Small intestine (tissue), 7 donors: Measurements from ENCODE around the gene MRPL48. TPM values are rescaled to one million over a fixed set of nuclear protein-coding genes. Genes with fewer than 3 reads are reported as not detected.

Experiments used
- DNase-seq, 2 donors: peaks; one replicate each; pipeline versions ENCODE4 v3.0.0 to v3.0.0-alpha.2; 2013
- FAIRE-seq: peaks from 2 replicates; lab custom pipeline; 2012; peaks lifted over from hg19 to GRCh38; lab: Jason Lieb, UNC
- H3K27ac ChIP-seq, 3 donors: one replicate each; pipeline ENCODE4 v1.5.1; 2013; ENCODE audit warnings: low read length in 2 of 3, mild to moderate bottlenecking in 2 of 3, control low read depth in 1 of 3, inconsistent platforms in 1 of 3, low read depth in 1 of 3, moderate library complexity in 1 of 3
- H3K27me3 ChIP-seq, 3 donors: one replicate each; pipeline ENCODE4 v1.6.1; 2013; ENCODE audit warnings: low read length in 3 of 3, inconsistent platforms in 1 of 3; ENCODE audit not compliant: control insufficient read depth in 3 of 3, insufficient read depth in 3 of 3
- H3K36me3 ChIP-seq, 3 donors: one replicate each; pipeline ENCODE4 v1.6.1; 2013; ENCODE audit warnings: low read length in 3 of 3, inconsistent platforms in 1 of 3, low read depth in 1 of 3, mild to moderate bottlenecking in 1 of 3, moderate library complexity in 1 of 3; ENCODE audit not compliant: control insufficient read depth in 3 of 3, insufficient read depth in 2 of 3
- H3K4me1 ChIP-seq, 3 donors: one replicate each; pipeline ENCODE4 v1.6.1; 2013; ENCODE audit warnings: low read length in 2 of 3, inconsistent platforms in 1 of 3, low read depth in 1 of 3, mild to moderate bottlenecking in 1 of 3, moderate library complexity in 1 of 3; ENCODE audit not compliant: control insufficient read depth in 3 of 3, insufficient read depth in 2 of 3
- H3K4me3 ChIP-seq, 3 donors: one replicate each; pipeline ENCODE4 v1.5.1; 2013; ENCODE audit warnings: low read length in 3 of 3, control low read depth in 1 of 3, inconsistent platforms in 1 of 3, low read depth in 1 of 3, mild to moderate bottlenecking in 1 of 3, moderate library complexity in 1 of 3
- H3K9me3 ChIP-seq, 2 donors: one replicate each; pipeline ENCODE4 v1.6.1; 2013; ENCODE audit warnings: low read depth in 1 of 2, low read length in 1 of 2; ENCODE audit not compliant: control insufficient read depth in 2 of 2, insufficient read depth in 1 of 2
- WGBS, 3 donors: extraction: QIAGEN DNeasy Blood & Tissue Kit; methylation state at CpG; one replicate each; pipeline ENCODE4 v1.1.7; 2013; 5-methylcytosine and 5-hydroxymethylcytosine counted together
- polyA plus RNA-seq, 4 donors: library from polyadenylated mRNA; stranded (reverse) in 3 of 4; unstranded in 1 of 4; fragments of 200-250 nt in 3 of 4; fragments of 120-200 nt in 1 of 4; gene quantifications; one replicate each; pipeline versions ENCODE4 v1.2.1 to v1.2.3, GENCODE V29; 2013
- donor health status: healthy with polysubstance abuse.
- donor health status: control.
- donor health status: control.
- donor health status: Bipolar disorder and iron deficiency.
- donor health status: healthy.

MRPL48 gene
- polyA plus RNA-seq, 4 donors: 38.9 to 74.3 (median 58.9) TPM

DNA sequence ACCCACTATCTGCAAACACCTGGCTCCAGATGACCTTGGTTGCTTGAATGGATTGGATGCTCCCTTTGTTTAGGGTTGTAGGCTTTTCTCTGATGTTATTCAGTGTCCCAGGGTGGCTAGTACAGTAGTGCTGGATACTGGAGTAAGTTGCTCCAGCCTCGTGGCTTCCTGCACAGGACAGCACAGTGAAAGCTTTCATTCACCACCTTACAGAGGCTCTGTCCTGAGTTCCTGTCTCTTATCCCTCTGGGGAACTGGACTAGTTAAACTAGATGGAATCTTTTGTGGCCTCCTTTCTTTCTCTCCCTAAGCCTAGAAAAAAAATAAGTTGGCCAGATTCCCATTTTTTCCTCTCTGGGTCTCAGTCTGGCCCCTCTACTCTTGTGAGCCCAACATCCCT lies 42.6 kb downstream of the MRPL48 start:
- FAIRE-seq (no peak), DNase-seq (no peak)
- 75 to 94% (median 83%) methylated on average over 1 of the region's 1 CpG for WGBS, 3 donors

DNA sequence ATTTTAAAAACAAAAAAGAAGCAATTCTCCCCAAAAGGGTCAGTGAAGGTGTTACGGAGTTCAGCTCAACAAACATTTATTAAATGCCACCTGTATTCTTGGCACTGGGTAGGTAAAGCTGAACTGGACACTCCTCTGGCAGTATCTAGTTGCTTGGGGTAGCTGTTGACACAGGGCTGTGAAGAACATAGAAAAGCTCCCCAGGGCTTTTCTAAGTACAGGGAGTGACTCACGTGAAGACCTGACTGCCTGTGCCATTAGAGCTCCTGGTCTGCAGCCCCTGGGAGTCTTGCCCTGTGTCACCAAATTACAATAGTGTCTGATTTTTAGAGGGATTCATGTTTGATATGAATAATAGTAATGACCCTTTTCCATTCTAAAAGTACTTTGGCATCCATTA lies 45.4 kb downstream of the MRPL48 start:
- Histone ChIP-seq H3K9me3 (no peaks in the 10 kb centered on the region), H3K36me3 (peaks cover 2 to 32% (median 2%) of the 10 kb centered on the region in 3 donors), H3K4me3 (no peak overlapping the region), H3K4me1 (no peaks in the 10 kb centered on the region), H3K27me3 (no peaks in the 10 kb centered on the region), H3K27ac (no peak overlapping the region)
- FAIRE-seq (no peak), DNase-seq (no peak)
- 90 to 95% (median 90%) methylated on average over 2 of the region's 2 CpGs for WGBS, 3 donors

More for the DNA sequence above, 42.6 kb downstream of the MRPL48 start:
- H3K9me3 ChIP-seq: no peaks in the 10 kb centered on the region
- H3K4me1 ChIP-seq: no peaks in the 10 kb centered on the region
- H3K27ac ChIP-seq: no peak overlapping the region
- no peak overlapping the region for H3K4me3 ChIP-seq
- peaks cover 4 to 36% (median 4%) of the 10 kb centered on the region in 3 donors for H3K36me3 ChIP-seq
- H3K27me3 ChIP-seq: no peaks in the 10 kb centered on the region

DNA sequence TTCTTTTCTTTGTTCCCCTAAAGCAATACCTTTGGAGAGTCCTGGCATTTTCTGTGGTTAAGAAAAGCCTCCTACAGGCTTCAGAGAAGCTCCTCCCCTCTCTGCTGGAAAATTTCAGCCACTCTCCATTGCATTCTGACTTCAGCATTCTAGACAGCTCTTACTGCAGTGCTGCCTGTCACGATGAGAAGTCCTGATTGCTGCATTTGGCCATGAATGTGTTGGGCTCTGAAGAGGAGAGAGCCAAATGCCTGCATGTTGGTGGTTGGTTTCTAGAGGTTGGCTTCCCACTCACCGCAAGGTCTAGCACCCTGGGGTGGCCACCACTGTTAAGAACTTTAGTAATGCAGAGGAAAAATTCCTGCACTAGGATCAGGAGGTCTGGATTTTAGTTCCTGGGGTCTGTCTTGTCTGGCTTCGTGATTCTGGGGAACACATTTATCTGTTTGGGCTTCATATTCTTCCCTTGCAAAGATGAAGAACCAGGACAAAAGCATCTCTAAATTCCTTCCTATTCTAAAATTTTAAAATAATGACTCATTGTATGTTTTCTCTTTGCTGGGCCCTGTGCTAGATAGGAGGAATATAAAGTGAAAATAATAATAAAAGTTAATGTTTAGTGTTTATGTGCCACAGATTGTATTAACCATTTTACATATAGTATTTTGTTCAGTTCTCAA lies 50.9 kb downstream of the MRPL48 start:
- Histone ChIP-seq H3K9me3 (no peaks in the 10 kb centered on the region), H3K27ac (no peak overlapping the region), H3K27me3 (no peaks in the 10 kb centered on the region), H3K36me3 (peaks cover 0 to 24% (median 2%) of the 10 kb centered on the region in 3 donors), H3K4me1 (no peaks in the 10 kb centered on the region), H3K4me3 (no peak overlapping the region)
- WGBS, 3 donors: 87 to 90% (median 89%) methylated on average over 3 of the region's 3 CpGs
- DNase-seq (no peak), FAIRE-seq (no peak)

DNA sequence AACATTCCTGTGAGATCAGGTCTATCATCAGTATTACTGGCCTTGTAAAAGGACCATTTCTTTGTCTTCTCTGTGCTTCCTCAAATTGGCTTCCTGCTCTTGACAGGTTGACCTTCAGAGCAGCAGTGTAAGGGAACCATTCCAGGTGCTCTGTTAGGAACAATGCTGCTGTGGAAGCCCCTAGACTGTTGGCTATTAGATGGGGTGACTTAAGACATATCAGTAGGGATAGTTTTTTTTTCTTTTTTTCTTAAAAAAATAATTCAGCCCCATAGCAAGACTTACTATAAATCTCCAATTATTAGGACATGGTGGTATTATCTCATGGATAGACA lies 51.4 kb downstream of the MRPL48 start:
- DNase-seq (no peak), FAIRE-seq (no peak)
- H3K4me3 ChIP-seq: no peak overlapping the region
- H3K27ac ChIP-seq: no peak overlapping the region
- H3K36me3 ChIP-seq: peaks cover 1 to 26% (median 2%) of the 10 kb centered on the region in 3 donors
- H3K27me3 ChIP-seq: no peaks in the 10 kb centered on the region
- H3K4me1 ChIP-seq: no peaks in the 10 kb centered on the region
- H3K9me3 ChIP-seq: no peaks in the 10 kb centered on the region

DNA sequence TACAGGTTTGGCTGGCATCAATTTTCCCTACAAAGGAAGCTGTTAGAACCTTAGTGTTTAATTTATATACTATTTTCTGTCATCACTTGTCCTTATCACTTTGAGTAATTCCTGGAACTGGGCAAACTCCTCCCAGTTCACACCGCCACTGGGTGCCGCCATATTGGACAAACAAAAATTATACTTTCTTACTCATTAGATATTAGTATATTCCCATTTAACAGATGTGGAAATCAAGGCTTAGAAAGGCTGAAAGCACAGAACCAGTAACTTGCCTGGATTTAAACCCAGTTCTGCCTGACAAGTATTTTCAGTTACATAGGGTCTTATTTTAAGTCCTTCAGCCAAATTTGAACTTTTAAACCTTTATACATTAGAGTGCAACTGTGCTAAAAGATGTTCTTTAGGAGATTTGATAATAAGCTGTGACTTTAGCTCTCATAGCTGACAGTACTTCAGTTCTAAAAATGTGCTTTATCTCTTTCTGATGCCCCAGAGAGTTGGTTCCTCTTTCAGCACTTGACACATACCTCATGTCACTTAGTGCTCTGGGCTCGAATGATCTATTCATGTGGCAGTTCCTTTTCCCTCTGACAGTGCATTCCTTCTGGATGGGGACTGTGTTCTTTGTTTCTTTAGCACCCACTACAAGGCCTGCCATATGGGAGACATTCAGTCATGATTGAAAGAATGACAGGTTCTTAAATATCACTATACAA lies 63.5 kb downstream of the MRPL48 start:
- H3K36me3 ChIP-seq: peaks cover 3 to 20% (median 4%) of the 10 kb centered on the region in 3 donors
- no peaks in the 10 kb centered on the region for H3K9me3 ChIP-seq
- WGBS, 3 donors: 88 to 95% (median 93%) methylated on average over 3 of the region's 3 CpGs
- H3K4me3 ChIP-seq: no peak overlapping the region
- H3K27ac ChIP-seq: no peak overlapping the region
- no peaks in the 10 kb centered on the region for H3K27me3 ChIP-seq
- DNase-seq: no peak
- H3K4me1 ChIP-seq: no peaks in the 10 kb centered on the region
- no peak for FAIRE-seq

DNA sequence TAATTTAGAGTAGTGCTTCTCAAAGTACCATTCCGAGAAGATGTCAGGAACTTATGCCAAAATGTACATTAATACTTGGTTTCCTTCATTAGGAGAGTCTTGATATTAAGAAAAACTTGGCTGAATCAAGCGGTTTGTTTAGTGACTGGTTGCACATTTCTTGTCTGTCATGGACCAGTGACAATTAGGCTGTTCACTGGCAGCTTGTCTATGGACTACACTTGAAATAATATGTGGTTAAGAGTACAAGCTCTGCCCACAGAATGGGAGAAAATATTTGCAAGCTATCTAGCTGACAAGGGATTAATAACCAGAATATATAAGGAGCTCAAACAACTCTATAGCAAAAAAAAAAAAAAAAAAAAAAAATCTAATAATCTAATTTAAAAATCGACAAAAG lies 64.4 kb downstream of the MRPL48 start:
- Histone ChIP-seq H3K27ac (no peak overlapping the region), H3K4me1 (no peaks in the 10 kb centered on the region), H3K27me3 (no peaks in the 10 kb centered on the region), H3K4me3 (no peak overlapping the region), H3K9me3 (no peaks in the 10 kb centered on the region), H3K36me3 (peaks cover 3 to 13% (median 4%) of the 10 kb centered on the region in 3 donors)
- WGBS, 3 donors: 90 to 99% (median 95%) methylated on average over 3 of the region's 3 CpGs
- DNase-seq: no peak
- FAIRE-seq: no peak

DNA sequence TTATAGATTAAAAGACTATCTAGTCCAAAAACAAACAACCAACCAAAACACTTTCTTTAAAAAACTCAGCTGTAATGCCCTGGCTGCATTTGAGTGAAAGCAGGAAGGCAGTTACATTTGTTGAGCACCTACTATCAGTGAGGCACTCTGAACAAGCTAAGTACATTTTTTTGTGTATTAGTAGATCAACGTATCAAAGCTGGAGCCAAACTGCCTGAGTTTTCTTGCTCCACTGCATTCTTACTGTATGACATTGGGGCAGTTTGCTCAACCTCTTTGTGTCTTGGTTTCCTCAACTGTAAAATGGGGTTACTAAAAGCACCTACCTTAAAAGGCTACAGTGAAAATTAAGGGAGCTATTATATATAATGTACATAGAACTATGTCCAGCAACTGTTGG lies 67.0 kb downstream of the MRPL48 start:
- 95 to 97% (median 96%) methylated on average over 1 of the region's 1 CpG for WGBS, 3 donors
- Histone ChIP-seq H3K4me1 (no peaks in the 10 kb centered on the region), H3K27ac (no peak overlapping the region), H3K27me3 (no peaks in the 10 kb centered on the region), H3K36me3 (peaks cover 0 to 11% (median 5%) of the 10 kb centered on the region in 3 donors), H3K4me3 (no peak overlapping the region), H3K9me3 (no peaks in the 10 kb centered on the region)
- FAIRE-seq (no peak), DNase-seq (no peak)

DNA sequence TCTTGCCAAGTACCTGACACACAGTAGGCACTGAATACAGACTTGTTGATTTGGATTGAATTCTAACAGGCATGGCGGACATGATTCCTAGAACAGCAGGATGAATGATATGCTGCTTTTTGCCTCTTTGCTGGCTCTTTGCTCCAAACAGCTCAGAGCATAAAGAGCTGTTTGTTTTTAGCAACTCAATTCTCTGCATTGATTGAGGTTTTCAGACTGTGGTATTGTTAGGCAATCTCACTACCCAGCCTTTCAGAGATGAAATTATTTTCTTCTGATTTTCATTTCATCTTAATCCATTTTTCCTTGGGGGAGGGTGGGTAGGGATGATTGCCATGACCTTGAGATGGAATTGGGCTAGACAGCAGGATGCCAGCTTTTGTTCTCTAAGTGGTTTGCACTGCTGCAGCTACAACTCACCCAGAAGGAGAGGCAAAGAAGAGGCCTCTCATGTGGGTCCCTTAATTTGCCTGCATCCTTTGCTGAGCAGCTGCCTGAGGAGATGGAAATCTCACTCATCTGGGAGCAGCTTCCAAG lies 68.4 kb downstream of the MRPL48 start:
- Histone ChIP-seq H3K4me1 (no peaks in the 10 kb centered on the region), H3K27me3 (no peaks in the 10 kb centered on the region), H3K9me3 (no peaks in the 10 kb centered on the region), H3K36me3 (peaks cover 0 to 6% (median 5%) of the 10 kb centered on the region in 3 donors), H3K27ac (no peak overlapping the region), H3K4me3 (no peak overlapping the region)
- DNase-seq (no peak), FAIRE-seq (no peak)
- 91 to 96% (median 93%) methylated on average over 1 of the region's 1 CpG for WGBS, 3 donors
